NAMALWA (cell line): ENCODE data around the gene UCK1.
"Not testable (repeated sequence)": the region's sequence is repeated elsewhere in the genome, so short reads cannot be mapped to it uniquely, and the experiment has no call there.

Source experiments
- DNase-seq: peaks from one replicate; pipeline ENCODE4 v3.0.0-alpha.2; 2015; ENCODE audit warnings: low spot score

UCK1 gene

GRCh38 chr9:131523451-131524435 is 7.3 kb downstream of the UCK1 start:
- DNase-seq, result no peak

- DNase-seq, result no peak
Measured at GRCh38 chr9:131523086-131523388, 8.0 kb downstream of the UCK1 start.

- no peak for DNase-seq
Measured at GRCh38 chr9:131522257-131523085, 8.6 kb downstream of the UCK1 start.

GRCh38 chr9:131521822-131522221 is 9.2 kb downstream of the UCK1 start:
- no peak for DNase-seq

- DNase-seq, result no peak
Measured at GRCh38 chr9:131521203-131521602, 9.9 kb downstream of the UCK1 start.

- DNase-seq, result no peak
Measured at GRCh38 chr9:131520503-131520902, 10.6 kb downstream of the UCK1 start.

- no peak for DNase-seq
Measured at GRCh38 chr9:131518553-131518952, 12.5 kb downstream of the UCK1 start.

GRCh38 chr9:131517761-131518190 is 13.3 kb downstream of the UCK1 start:
- DNase-seq, result no peak

- DNase-seq, result no peak
Measured at GRCh38 chr9:131516930-131517329, 14.1 kb downstream of the UCK1 start.

GRCh38 chr9:131516100-131516499 is 15.0 kb downstream of the UCK1 start:
- DNase-seq, result no peak

- not testable (repeated sequence) for DNase-seq
Measured at GRCh38 chr9:131515559-131516031, 15.5 kb downstream of the UCK1 start.

- peak; percentile 64 for DNase-seq
Measured at GRCh38 chr9:131513177-131513576, 17.9 kb downstream of the UCK1 start.

- no peak for DNase-seq
Measured at GRCh38 chr9:131511880-131512279, 19.2 kb downstream of the UCK1 start.

GRCh38 chr9:131511416-131511815 is 19.6 kb downstream of the UCK1 start:
- DNase-seq, result no peak

GRCh38 chr9:131505012-131505411 is 26.1 kb downstream of the UCK1 start:
- DNase-seq, result no peak

GRCh38 chr9:131503626-131504465 is 27.2 kb downstream of the UCK1 start:
- DNase-seq, result peak; percentile 39

- peak; percentile 95 for DNase-seq
Measured at GRCh38 chr9:131502781-131503625, 28.1 kb downstream of the UCK1 start, which contains the start of gene POMT1. POMT1 (plus strand) TSS chr9:131502918; CDS start chr9:131504219, 1,301 bp downstream.

- peak; percentile 30 for DNase-seq
Measured at GRCh38 chr9:131500939-131501541, 30.0 kb downstream of the UCK1 start.

GRCh38 chr9:131500377-131500776 is 30.7 kb downstream of the UCK1 start:
- no peak for DNase-seq

GRCh38 chr9:131499254-131499767 is 31.8 kb downstream of the UCK1 start:
- no peak for DNase-seq
